ENCODE measurements around the gene OGDHL.
"Not testable (repeated sequence)": the region's sequence is repeated elsewhere in the genome, so short reads cannot be mapped to it uniquely, and the experiment has no call there.

DNA sequence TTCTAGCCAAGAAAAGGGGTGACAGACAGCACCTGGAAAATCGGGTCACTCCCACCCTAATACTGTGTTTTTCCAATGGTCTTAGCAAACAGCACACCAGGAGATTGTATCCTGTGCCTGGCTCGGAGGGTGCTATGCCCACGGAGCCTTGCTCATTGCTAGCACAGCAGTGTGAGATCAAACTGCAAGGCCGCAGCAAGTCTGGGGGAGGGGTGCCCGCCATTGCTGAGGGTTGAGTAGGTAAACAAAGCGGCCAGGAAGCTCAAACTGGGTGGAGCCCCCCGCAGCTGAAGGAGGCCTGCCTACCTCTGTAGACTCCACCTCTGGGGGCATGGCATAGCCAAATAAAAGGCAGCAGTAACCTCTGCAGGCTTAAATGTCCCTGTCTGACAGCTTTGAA is 47.0 kb downstream of the OGDHL start:
- TF ChIP-seq POLR2AphosphoS5 (IDR thresholded peaks at IDR 0.05; ENCODE audit: low read depth, low read length); POLR2A (IDR thresholded peaks at IDR 0.05; ENCODE audit: low read depth, low read length); TAF1 (IDR thresholded peaks at IDR 0.05; ENCODE audit: borderline replicate concordance, low read depth, low read length): not testable (repeated sequence)
